Neural crest cell (in vitro differentiated cells): ENCODE data around the gene C20orf141. TPM values are rescaled to one million over a fixed set of nuclear protein-coding genes. Genes with fewer than 3 reads are reported as not detected.
"Not testable (repeated sequence)": the region's sequence is repeated elsewhere in the genome, so short reads cannot be mapped to it uniquely, and the experiment has no call there.

Experiments
- DNase-seq: peaks from one replicate; pipeline ENCODE4 v3.0.0; 2021; ENCODE audit warnings: low read depth, mixed read lengths, low spot score
- H3K27ac Mint-ChIP-seq: one replicate; pipeline ENCODE4 v1.8.0; 2021; ENCODE audit warnings: mild to moderate bottlenecking, mixed read lengths; ENCODE audit not compliant: unreplicated experiment
- H3K27me3 Mint-ChIP-seq: 2 replicates; pipeline ENCODE4 v1.8.0; 2021; ENCODE audit warnings: low read depth, mild to moderate bottlenecking, mixed read lengths
- H3K36me3 Mint-ChIP-seq: 2 replicates; pipeline ENCODE4 v1.8.0; 2021; ENCODE audit warnings: low read depth, mild to moderate bottlenecking, mixed read lengths
- H3K4me1 Mint-ChIP-seq: 2 replicates; pipeline ENCODE4 v1.8.0; 2021; ENCODE audit warnings: mixed read lengths
- H3K4me3 Mint-ChIP-seq: one replicate; pipeline ENCODE4 v1.8.0; 2021; ENCODE audit warnings: mild to moderate bottlenecking, mixed read lengths
- H3K9me3 Mint-ChIP-seq: 2 replicates; pipeline ENCODE4 v1.8.0; 2021; ENCODE audit warnings: mixed read lengths
- long read RNA-seq: library from polyadenylated mRNA; unstranded; transcript quantifications from one replicate; pipeline ENCODE4 v2.0.0, GENCODE V29; 2020
- total RNA-seq: library from RNA; stranded (reverse); gene quantifications from 2 replicates; pipeline ENCODE4 v1.2.1, GENCODE V29; 2021
- TF ChIP-seq, protein P1 (sequence below): fragments of 200-600 bp; sonication (generic); conservative IDR thresholded peaks from 2 replicates; pipeline ENCODE4 v1.5.0; 2021; ENCODE audit warnings: antibody characterized with exemption, mild to moderate bottlenecking

The C20orf141 gene, protein sequence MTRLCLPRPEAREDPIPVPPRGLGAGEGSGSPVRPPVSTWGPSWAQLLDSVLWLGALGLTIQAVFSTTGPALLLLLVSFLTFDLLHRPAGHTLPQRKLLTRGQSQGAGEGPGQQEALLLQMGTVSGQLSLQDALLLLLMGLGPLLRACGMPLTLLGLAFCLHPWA
- not detected in 2 replicates for total RNA-seq
- long read RNA-seq: 0 reads

DNA sequence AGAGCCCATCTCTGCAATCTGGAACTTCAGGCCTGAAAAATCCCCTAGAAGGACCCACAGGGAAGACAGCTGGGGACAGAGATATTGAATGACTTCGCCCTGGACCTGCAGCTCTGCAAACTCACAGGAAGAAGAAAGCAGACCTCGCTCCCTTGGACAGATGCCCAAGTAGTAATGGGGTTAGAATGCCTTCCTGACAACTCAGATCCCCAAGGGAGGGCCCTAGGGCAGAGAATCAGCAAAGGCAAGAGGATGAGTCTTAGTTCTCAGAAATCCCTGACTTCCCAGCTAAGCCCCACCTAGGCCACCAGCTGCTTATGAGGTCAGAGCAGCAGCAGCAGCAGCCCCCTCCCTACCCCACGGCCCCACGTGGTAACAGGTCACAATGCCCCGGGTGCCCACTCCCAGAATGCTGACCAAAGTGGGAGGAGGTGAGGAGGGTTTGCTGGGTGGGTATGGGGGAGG, at the start of gene C20orf141:
TSS of gene C20orf141 (plus strand) at position 401 of the 465 bp plus-strand sequence. CDS start 198 bp downstream, outside the sequence.
- DNase-seq: no peak
- peaks cover 9% of the 10 kb centered on the region for H3K27me3 Mint-ChIP-seq

DNA sequence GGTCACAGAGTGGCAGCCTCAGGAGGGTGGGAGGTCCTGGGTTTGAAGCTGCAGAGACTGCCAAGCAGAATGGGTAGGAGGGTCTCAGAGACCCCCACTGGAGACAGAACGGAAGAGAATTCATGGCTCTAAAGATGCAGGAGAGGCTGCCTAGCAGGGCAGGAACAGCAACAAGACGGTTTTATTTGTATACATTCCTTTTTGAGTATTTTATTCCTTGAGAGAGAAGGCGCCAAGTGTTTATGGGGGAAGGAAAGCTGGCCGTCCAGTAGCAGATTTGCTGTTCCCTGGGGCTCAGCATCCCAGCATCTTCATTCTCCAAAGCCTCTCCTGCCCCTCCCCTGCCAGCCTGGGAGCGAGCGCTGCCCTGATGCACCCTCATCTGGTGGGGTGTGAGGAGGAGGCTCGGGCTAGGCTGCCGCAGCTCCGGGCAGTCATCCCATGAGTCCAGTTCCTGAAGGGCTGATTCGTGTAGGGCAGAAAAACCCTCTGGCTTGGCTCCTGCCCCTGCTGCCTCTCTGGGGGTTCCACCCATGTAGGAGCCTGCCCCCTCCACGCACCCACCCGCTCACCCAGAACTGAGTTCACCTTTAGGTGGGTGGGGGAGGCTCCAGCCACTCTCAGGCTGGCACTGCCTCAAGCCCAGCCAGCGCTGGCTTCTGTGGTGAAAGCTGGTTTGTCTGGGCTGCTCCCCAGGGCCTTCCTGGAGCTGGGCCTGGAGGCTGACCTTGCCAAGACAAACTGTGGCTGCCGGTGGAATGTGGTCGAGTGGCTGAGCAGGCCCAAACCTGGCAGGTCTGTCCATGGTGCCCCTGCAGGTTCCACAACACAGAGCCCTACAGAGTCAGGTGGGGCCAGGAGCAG, 46.8 kb upstream of the C20orf141 start:
- H3K27me3 Mint-ChIP-seq: peaks cover 36% of the 10 kb centered on the region
- no peak for DNase-seq
- no peak overlapping the region for H3K4me3 Mint-ChIP-seq
- H3K36me3 Mint-ChIP-seq: no peaks in the 10 kb centered on the region
- H3K9me3 Mint-ChIP-seq: no peaks in the 10 kb centered on the region
- no peaks in the 10 kb centered on the region for H3K4me1 Mint-ChIP-seq
- no peak overlapping the region for H3K27ac Mint-ChIP-seq
- TF ChIP-seq, protein P1, sequence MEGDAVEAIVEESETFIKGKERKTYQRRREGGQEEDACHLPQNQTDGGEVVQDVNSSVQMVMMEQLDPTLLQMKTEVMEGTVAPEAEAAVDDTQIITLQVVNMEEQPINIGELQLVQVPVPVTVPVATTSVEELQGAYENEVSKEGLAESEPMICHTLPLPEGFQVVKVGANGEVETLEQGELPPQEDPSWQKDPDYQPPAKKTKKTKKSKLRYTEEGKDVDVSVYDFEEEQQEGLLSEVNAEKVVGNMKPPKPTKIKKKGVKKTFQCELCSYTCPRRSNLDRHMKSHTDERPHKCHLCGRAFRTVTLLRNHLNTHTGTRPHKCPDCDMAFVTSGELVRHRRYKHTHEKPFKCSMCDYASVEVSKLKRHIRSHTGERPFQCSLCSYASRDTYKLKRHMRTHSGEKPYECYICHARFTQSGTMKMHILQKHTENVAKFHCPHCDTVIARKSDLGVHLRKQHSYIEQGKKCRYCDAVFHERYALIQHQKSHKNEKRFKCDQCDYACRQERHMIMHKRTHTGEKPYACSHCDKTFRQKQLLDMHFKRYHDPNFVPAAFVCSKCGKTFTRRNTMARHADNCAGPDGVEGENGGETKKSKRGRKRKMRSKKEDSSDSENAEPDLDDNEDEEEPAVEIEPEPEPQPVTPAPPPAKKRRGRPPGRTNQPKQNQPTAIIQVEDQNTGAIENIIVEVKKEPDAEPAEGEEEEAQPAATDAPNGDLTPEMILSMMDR: no peak

More for the DNA sequence above, at the start of gene C20orf141:
- no peaks in the 10 kb centered on the region for H3K36me3 Mint-ChIP-seq
- H3K9me3 Mint-ChIP-seq: peaks cover 3% of the 10 kb centered on the region
- no peak within 1 kb of the TSS for H3K27ac Mint-ChIP-seq
- TF ChIP-seq, protein P1: no peak
- no peak within 1 kb of the TSS for H3K4me3 Mint-ChIP-seq
- no peaks in the 10 kb centered on the region for H3K4me1 Mint-ChIP-seq

DNA sequence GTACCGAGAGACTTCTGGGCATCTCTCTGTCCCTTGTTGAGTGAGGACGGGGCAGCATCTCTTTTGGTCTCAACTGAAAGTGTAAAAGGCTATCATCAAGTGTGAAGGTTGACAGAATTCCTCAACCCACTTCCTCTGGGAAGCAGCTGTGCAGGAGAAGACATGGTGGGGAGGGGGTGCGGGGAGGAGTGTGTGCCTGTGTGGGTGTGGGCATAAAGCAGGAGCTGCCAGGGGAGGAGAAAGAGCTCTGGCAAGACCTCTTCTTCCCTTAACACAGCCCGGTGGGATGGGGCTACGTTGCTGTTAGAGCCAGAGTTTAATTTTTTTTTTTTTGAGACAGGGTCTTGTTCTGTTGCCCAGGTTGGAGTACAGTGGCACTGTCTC, 46.2 kb upstream of the C20orf141 start:
- TF ChIP-seq, protein P1: no peak
- Mint-ChIP-seq H3K4me3 (no peak overlapping the region), H3K27ac (no peak overlapping the region), H3K36me3 (no peaks in the 10 kb centered on the region), H3K9me3 (no peaks in the 10 kb centered on the region), H3K4me1 (no peaks in the 10 kb centered on the region), H3K27me3 (peaks cover 30% of the 10 kb centered on the region)
- DNase-seq: no peak

DNA sequence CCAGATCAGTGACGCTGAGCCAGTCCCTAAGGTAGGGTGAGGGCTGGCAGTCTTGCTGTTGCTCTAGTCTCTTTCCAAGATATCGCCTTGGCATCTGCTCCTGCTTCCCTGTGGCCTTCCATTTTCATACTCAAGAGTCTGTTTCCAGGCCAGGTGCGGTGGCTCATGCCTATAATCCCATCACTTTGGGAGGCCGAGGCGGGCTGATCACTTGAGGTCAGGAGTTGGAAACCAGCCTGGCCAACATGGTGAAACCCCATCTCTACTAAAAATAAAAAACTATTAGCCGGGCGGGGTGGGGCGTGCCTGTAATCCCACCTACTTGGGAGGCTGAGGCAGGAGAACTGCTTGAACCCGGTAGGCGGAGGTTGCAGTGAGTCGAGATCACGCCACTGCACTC, 44.7 kb upstream of the C20orf141 start:
- not testable (repeated sequence) for H3K4me1 Mint-ChIP-seq, H3K9me3 Mint-ChIP-seq, H3K4me3 Mint-ChIP-seq

DNA sequence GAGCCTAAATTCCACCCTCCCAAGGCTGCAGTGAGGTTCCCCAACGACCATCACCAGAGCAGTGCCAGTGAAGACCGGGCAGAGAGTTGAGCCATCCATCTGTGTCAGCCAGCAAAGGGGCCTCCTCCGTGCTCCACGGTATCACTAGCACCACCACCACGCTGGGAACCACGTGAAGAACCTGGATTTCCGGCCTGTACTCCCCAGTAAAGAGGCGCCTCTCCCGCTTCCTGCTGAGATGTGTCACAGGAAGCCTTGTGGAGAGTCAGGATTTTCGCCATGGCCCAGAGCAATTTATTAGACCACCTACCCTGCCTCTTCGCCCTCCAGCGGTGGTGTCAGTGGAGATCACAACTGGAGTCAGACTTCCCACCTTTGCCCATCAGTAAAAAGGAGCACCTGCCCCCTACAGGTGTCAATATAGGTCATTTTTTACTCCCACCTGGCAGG, 43.1 kb upstream of the C20orf141 start:
- no peak for DNase-seq
- Mint-ChIP-seq H3K27ac (no peak overlapping the region), H3K36me3 (no peaks in the 10 kb centered on the region), H3K9me3 (peaks cover 2% of the 10 kb centered on the region), H3K4me1 (no peaks in the 10 kb centered on the region), H3K27me3 (peaks cover 25% of the 10 kb centered on the region), H3K4me3 (no peak overlapping the region)
- TF ChIP-seq, protein P1: no peak

More for the DNA sequence above, 44.7 kb upstream of the C20orf141 start:
- DNase-seq, H3K27ac Mint-ChIP-seq, H3K36me3 Mint-ChIP-seq: not testable (repeated sequence)
- H3K27me3 Mint-ChIP-seq: peaks cover 25% of the 10 kb centered on the region

DNA sequence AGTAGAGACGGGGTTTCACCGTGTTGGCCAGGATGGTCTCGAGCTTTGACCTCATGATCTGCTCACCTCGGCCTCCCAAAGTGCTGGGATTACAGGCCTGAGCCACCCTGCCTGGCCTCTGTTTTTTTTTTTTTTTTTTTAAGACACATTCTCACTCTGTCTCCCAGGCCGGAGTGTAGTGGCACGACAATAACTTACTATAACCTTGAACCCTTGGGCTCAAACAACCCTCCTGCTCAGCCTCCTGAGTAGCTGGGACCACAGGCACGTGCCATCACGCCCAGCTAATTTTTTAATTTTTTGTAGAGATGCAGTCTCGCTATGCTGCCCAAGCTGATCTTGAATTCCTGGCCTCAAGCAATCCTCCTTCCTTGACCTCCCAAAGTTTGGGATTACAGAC, 41.0 kb upstream of the C20orf141 start:
- TF ChIP-seq, protein P1: no peak
- Mint-ChIP-seq H3K9me3 (peaks cover 2% of the 10 kb centered on the region), H3K27me3 (peaks cover 19% of the 10 kb centered on the region), H3K4me3 (no peak overlapping the region), H3K4me1 (no peaks in the 10 kb centered on the region), H3K27ac (no peak overlapping the region), H3K36me3 (no peaks in the 10 kb centered on the region)
- DNase-seq: no peak
